Tibial nerve (tissue), 4 donors: ENCODE measurements around the gene C1QBP.
"Not testable (repeated sequence)": the region's sequence is repeated elsewhere in the genome, so short reads cannot be mapped to it uniquely, and the experiment has no call there.

ENCODE experiments used
- EP300 ChIP-seq, 2 donors: sonication (generic); formaldehyde crosslinking; IDR thresholded peaks; one replicate each; pipeline ENCODE4 v1.6.1; 2017; ENCODE audit warnings: antibody characterized with exemption in 2 of 2, mild to moderate bottlenecking in 1 of 2
- TF ChIP-seq, protein P1 (sequence below), 5 experiments: fragments of 200-600 bp in 3 of 5; fragments of 450-650 bp in 2 of 5; sonication (generic) in 3 of 5; IDR thresholded peaks; one replicate each; pipeline ENCODE4 v1.5.1; 2016 to 2019; ENCODE audit warnings: antibody characterized with exemption in 5 of 5, mild to moderate bottlenecking in 3 of 5, moderate library complexity in 2 of 5

DNA sequence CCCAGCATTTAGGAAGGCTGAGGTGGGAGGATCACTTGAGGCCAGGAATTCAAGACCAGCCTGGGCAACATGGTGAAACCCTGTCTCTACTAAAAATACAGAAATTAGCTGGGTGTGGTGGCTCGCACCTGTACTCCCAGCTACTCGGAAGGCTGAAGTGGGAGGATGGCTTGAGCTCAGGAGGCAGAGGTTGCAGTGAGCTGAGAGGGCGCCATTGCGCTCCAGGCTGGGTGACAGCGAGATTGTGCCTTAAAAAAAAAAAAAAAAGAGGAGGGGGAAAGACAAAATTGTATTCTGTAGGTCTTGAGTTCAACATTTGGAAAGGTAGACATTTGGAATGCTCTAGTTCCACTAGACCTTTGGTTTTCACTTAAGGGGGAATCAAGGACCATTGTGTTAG is 7.7 kb downstream of the C1QBP start:
- TF ChIP-seq, protein P1, sequence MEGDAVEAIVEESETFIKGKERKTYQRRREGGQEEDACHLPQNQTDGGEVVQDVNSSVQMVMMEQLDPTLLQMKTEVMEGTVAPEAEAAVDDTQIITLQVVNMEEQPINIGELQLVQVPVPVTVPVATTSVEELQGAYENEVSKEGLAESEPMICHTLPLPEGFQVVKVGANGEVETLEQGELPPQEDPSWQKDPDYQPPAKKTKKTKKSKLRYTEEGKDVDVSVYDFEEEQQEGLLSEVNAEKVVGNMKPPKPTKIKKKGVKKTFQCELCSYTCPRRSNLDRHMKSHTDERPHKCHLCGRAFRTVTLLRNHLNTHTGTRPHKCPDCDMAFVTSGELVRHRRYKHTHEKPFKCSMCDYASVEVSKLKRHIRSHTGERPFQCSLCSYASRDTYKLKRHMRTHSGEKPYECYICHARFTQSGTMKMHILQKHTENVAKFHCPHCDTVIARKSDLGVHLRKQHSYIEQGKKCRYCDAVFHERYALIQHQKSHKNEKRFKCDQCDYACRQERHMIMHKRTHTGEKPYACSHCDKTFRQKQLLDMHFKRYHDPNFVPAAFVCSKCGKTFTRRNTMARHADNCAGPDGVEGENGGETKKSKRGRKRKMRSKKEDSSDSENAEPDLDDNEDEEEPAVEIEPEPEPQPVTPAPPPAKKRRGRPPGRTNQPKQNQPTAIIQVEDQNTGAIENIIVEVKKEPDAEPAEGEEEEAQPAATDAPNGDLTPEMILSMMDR (IDR thresholded peaks at IDR 0.05), result not testable (repeated sequence)
- TF ChIP-seq EP300 (IDR thresholded peaks at IDR 0.05), result not testable (repeated sequence)
